K562 (cell line): ENCODE results near the gene KMT2E. TPM values are rescaled to one million over a fixed set of nuclear protein-coding genes. Genes with fewer than 3 reads are reported as not detected.

Source experiments
- BRD4 ChIP-seq: fragments of 200-600 bp; sonication (generic); IDR thresholded peaks from 2 replicates; pipeline ENCODE4 v1.6.1; 2017; ENCODE audit warnings: inconsistent platforms
- DNMT1 ChIP-seq: fragments of 450-650 bp; IDR thresholded peaks from 2 replicates; pipeline ENCODE4 v1.6.1; 2016; ENCODE audit warnings: antibody characterized with exemption, mild to moderate bottlenecking
- ETV5 ChIP-seq: sonication (generic); formaldehyde crosslinking; IDR thresholded peaks from 2 replicates; pipeline ENCODE4 v1.4.0; 2020; ENCODE audit warnings: low read depth, mild to moderate bottlenecking, missing genetic modification reagents
- FOXK2 ChIP-seq, 2 experiments: fragments of 450-650 bp; IDR thresholded peaks in 1 of 2; conservative IDR thresholded peaks in 1 of 2; 2 replicates each; pipeline ENCODE4 v1.6.1; 2016; ENCODE audit warnings: low read depth in 2 of 2, mild to moderate bottlenecking in 1 of 2
- GABPB1 ChIP-seq: sonication (generic); formaldehyde crosslinking; IDR thresholded peaks from 2 replicates; pipeline ENCODE4 v1.8.0; 2022; ENCODE audit warnings: mild to moderate bottlenecking, missing genetic modification reagents
- ID3 ChIP-seq, 2 experiments: fragments of 250-450 bp in 1 of 2; fragments of 450-650 bp in 1 of 2; sonication (Bioruptor Pico) in 1 of 2; IDR thresholded peaks; 2 replicates each; pipeline versions ENCODE4 v1.6.1 to v1.8.0; 2016 to 2021; ENCODE audit warnings: mild to moderate bottlenecking in 2 of 2, moderate library complexity in 2 of 2, missing compliant biosample characterization in 1 of 2, missing genetic modification characterization in 1 of 2
- JUND ChIP-seq, 2 experiments: IDR thresholded peaks; 2 replicates in 1 of 2; 3 replicates in 1 of 2; pipeline ENCODE4 v1.6.1; 2011; ENCODE audit warnings: borderline replicate concordance in 2 of 2, low read depth in 2 of 2, low read length in 2 of 2, improper control_type of control experiment in 1 of 2, missing biosample characterization in 1 of 2, missing genetic modification characterization in 1 of 2, missing genetic modification reagents in 1 of 2
- NFE2L1 ChIP-seq: fragments of 450-650 bp; IDR thresholded peaks from 2 replicates; pipeline ENCODE4 v1.6.1; 2016; ENCODE audit warnings: missing genetic modification characterization, low read depth, mild to moderate bottlenecking, missing compliant biosample characterization, moderate library complexity, borderline replicate concordance
- SMAD3 ChIP-seq: fragments of 450-650 bp; formaldehyde crosslinking; conservative IDR thresholded peaks from 2 replicates; pipeline ENCODE4 v1.4.0; 2020; ENCODE audit warnings: mild to moderate bottlenecking
- TAF1 ChIP-seq: IDR thresholded peaks from 2 replicates; pipeline ENCODE4 v1.6.1; 2011; ENCODE audit warnings: mild to moderate bottlenecking, low read length, moderate library complexity; ENCODE audit not compliant: insufficient read depth, control insufficient read depth, severe bottlenecking; ENCODE audit errors: extremely low read depth
- ZC3H4 ChIP-seq: sonication (generic); formaldehyde crosslinking; IDR thresholded peaks from 2 replicates; pipeline ENCODE4 v1.9.0; 2021; ENCODE audit warnings: missing genetic modification reagents, borderline replicate concordance
- ZFP1 ChIP-seq: fragments of 450-650 bp; formaldehyde crosslinking; IDR thresholded peaks from 2 replicates; pipeline ENCODE4 v1.4.0; 2020; ENCODE audit warnings: mild to moderate bottlenecking, mixed read lengths
- ZNF174 ChIP-seq: fragments of 250-450 bp; sonication (Bioruptor Pico); IDR thresholded peaks from 2 replicates; pipeline ENCODE4 v1.4.0; 2020; ENCODE audit warnings: mild to moderate bottlenecking
- ZNF347 ChIP-seq: fragments of 450-650 bp; formaldehyde crosslinking; IDR thresholded peaks from 2 replicates; pipeline ENCODE4 v1.4.0; 2020; ENCODE audit warnings: low read depth, mild to moderate bottlenecking, moderate library complexity
- ZNF407 ChIP-seq: fragments of 450-650 bp; IDR thresholded peaks from 2 replicates; pipeline ENCODE4 v1.6.1; 2016; ENCODE audit warnings: low read depth
- ZNF696 ChIP-seq: fragments of 250-450 bp; sonication (Bioruptor Pico); conservative IDR thresholded peaks from 2 replicates; pipeline ENCODE4 v1.4.0; 2020; ENCODE audit warnings: mild to moderate bottlenecking, moderate library complexity
- polyA plus RNA-seq, 8 experiments: library from polyadenylated mRNA; depleted of rRNA in 4 of 8; stranded (reverse) in 5 of 8; unstranded in 3 of 8; fragments of >200 nt; fragmentation: Nextera tagmentation in 2 of 8; fragmentation: Illumina TruSeq in 1 of 8; extraction: Ambion mirVana in 2 of 8; extraction: Trizol in 1 of 8; gene quantifications; 2 replicates each; pipeline versions ENCODE4 v1.2.1 to v1.2.3, GENCODE V29; 2011 to 2014; ENCODE audit warnings: inconsistent platforms in 1 of 8, missing spikeins in 1 of 8
- total RNA-seq, 7 experiments: library from RNA; depleted of rRNA in 6 of 7; stranded (reverse); fragments of >200 nt in 6 of 7; fragmentation: Illumina TruSeq in 2 of 7; extraction: Trizol in 2 of 7; gene quantifications; 2 replicates each; pipeline versions ENCODE4 v1.2.1 to v1.2.3, GENCODE V29; 2011 to 2021; ENCODE audit warnings: low replicate concordance in 1 of 7

Gene KMT2E
- total and polyA plus RNA-seq, 9 of the 15 experiments (the other 6 are each of a cell fraction or from before 2014, with no cell fraction given), result 8.9 to 55.3 (median 38.1) TPM

GRCh38 chr7:105013221-105013815 lies 687 bp upstream of the KMT2E start (continued):
- 0 out of 2 replicates have a peak, but pooled peaks have one; percentile 51 for TF ChIP-seq ZFP1 (CRISPR knock-in tag)
- TF ChIP-seq ZNF696, result peak; percentile 69; the same call in 1 of the 2 replicates
- peak; percentile 100 for TF ChIP-seq BRD4
- 0 out of 2 replicates have a peak, but pooled peaks have one; percentile 2 for TF ChIP-seq ZNF407
- TF ChIP-seq ZNF174 (CRISPR knock-in tag), result no peak
- TF ChIP-seq ZC3H4, result no peak
- no peak for TF ChIP-seq NFE2L1 (tag)
- peak; percentile 90 for TF ChIP-seq SMAD3 (CRISPR knock-in tag)
- peak; percentile 65 for TF ChIP-seq DNMT1
- no peak; the same call in none of the 2 replicates for TF ChIP-seq GABPB1
- TF ChIP-seq ZNF347 (CRISPR knock-in tag), result peak; percentile 64; the same call in 1 of the 2 replicates
- no peak for TF ChIP-seq ID3 (CRISPR knock-in tag; IDR thresholded peaks at IDR 0.05)
- TF ChIP-seq ID3 (tag; IDR thresholded peaks at IDR 0.05), result no peak
- TF ChIP-seq JUND (IDR thresholded peaks at IDR 0.05; ENCODE audit: borderline replicate concordance, low read depth, low read length), result peak; percentile 44; the same call in 1 of the 2 replicates
- no peak; the same call in 1 of the 3 replicates for TF ChIP-seq JUND (tag; IDR thresholded peaks at IDR 0.05; ENCODE audit: borderline replicate concordance, low read depth, low read length)
- TF ChIP-seq ETV5 (CRISPR knock-in tag), result peak; percentile 37; the same call in 1 of the 2 replicates
- TF ChIP-seq TAF1, result peak; percentile 64
- TF ChIP-seq FOXK2 (conservative IDR thresholded peaks at IDR 0.05 in 1 of 2, IDR thresholded peaks at IDR 0.05 in 1 of 2; ENCODE audit: low read depth in 2 of 2), result peak; percentile 47 to 75; a peak in 2 of 4 replicates
